ENCODE data around the gene RPS6KA5.

DNA sequence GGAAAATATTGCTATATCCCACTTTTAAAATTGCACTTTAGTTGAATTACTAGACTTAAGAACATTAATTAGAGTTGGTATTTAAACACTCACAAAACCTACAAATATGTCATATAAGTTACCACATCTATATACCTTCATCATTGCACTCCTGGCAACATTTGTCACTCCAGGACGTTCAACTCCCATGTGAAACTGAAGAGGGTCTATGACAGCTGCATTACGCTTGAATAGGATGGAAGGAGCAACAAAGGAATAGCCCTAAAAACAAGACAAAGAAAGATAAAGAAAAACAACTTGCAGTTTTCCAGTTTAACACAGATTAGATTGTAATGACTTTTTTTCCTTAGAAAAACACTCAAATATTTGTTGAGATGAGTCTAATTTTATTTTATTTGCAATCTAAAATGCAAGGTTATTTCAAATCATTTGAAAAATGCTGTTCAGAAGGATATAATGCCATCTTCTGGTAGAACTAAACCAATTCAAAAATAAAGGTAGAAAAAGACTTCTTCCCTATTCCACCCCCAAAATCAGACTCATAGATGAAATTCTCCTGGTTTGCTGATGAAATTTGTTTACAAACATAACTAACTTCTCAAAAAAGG, 159.9 kb downstream of the RPS6KA5 start:
- TF ChIP-seq, protein P1, sequence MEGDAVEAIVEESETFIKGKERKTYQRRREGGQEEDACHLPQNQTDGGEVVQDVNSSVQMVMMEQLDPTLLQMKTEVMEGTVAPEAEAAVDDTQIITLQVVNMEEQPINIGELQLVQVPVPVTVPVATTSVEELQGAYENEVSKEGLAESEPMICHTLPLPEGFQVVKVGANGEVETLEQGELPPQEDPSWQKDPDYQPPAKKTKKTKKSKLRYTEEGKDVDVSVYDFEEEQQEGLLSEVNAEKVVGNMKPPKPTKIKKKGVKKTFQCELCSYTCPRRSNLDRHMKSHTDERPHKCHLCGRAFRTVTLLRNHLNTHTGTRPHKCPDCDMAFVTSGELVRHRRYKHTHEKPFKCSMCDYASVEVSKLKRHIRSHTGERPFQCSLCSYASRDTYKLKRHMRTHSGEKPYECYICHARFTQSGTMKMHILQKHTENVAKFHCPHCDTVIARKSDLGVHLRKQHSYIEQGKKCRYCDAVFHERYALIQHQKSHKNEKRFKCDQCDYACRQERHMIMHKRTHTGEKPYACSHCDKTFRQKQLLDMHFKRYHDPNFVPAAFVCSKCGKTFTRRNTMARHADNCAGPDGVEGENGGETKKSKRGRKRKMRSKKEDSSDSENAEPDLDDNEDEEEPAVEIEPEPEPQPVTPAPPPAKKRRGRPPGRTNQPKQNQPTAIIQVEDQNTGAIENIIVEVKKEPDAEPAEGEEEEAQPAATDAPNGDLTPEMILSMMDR (IDR thresholded peaks at IDR 0.05): no peak
- TF ChIP-seq EZH2 (IDR thresholded peaks at IDR 0.05; ENCODE audit: borderline replicate concordance, insufficient read depth, low read depth, low read length, poor library complexity, severe bottlenecking): no peak
